HUES6 (cell line): Measurements from ENCODE around the gene ARMH3.

Source experiments
- H3K27ac ChIP-seq: 2 replicates; pipeline ENCODE4 v1.7.0; 2013; ENCODE audit warnings: low read depth, mild to moderate bottlenecking, low read length, inconsistent platforms
- H3K27me3 ChIP-seq: 2 replicates; pipeline ENCODE4 v1.6.1; 2013; ENCODE audit warnings: low read length; ENCODE audit not compliant: control insufficient read depth, insufficient read depth
- H3K36me3 ChIP-seq: 2 replicates; pipeline ENCODE4 v1.6.1; 2013; ENCODE audit warnings: low read length; ENCODE audit not compliant: control insufficient read depth, insufficient read depth
- H3K4me1 ChIP-seq: 2 replicates; pipeline ENCODE4 v1.6.1; 2013; ENCODE audit warnings: low read length; ENCODE audit not compliant: control insufficient read depth, insufficient read depth
- H3K4me3 ChIP-seq: 2 replicates; pipeline ENCODE4 v1.5.1; 2013; ENCODE audit warnings: low read depth, low read length
- H3K9ac ChIP-seq: one replicate; pipeline ENCODE4 v1.6.1; 2013; ENCODE audit warnings: mild to moderate bottlenecking, low read length
- H3K9me3 ChIP-seq: 2 replicates; pipeline ENCODE4 v1.6.1; 2013; ENCODE audit warnings: low read depth, low read length; ENCODE audit not compliant: control insufficient read depth, insufficient read depth

ARMH3 gene

GRCh38 chr10:101938305-101939007, 117.5 kb downstream of the ARMH3 start:
- Histone ChIP-seq H3K27ac (no peak overlapping the region), H3K4me3 (no peak overlapping the region), H3K9ac (no peak overlapping the region), H3K9me3 (no peaks in the 10 kb centered on the region), H3K36me3 (peaks cover 3% of the 10 kb centered on the region; the same call in 1 of the 2 replicates), H3K4me1 (no peaks in the 10 kb centered on the region; the same call in none of the 2 replicates), H3K27me3 (no peaks in the 10 kb centered on the region)

- no peaks in the 10 kb centered on the region for H3K27me3 ChIP-seq
- H3K4me3 ChIP-seq, result no peak overlapping the region
- no peak overlapping the region for H3K27ac ChIP-seq
- no peaks in the 10 kb centered on the region; the same call in none of the 2 replicates for H3K4me1 ChIP-seq
- H3K9me3 ChIP-seq, result no peaks in the 10 kb centered on the region
- peaks cover 3% of the 10 kb centered on the region; the same call in 1 of the 2 replicates for H3K36me3 ChIP-seq
- no peak overlapping the region for H3K9ac ChIP-seq
Observed at GRCh38 chr10:101935431-101935830, 120.5 kb downstream of the ARMH3 start.

- H3K4me3 ChIP-seq, result no peak overlapping the region
- no peak overlapping the region for H3K9ac ChIP-seq
- H3K4me1 ChIP-seq, result no peaks in the 10 kb centered on the region; the same call in none of the 2 replicates
- no peaks in the 10 kb centered on the region for H3K9me3 ChIP-seq
- no peaks in the 10 kb centered on the region for H3K27me3 ChIP-seq
- H3K27ac ChIP-seq, result no peak overlapping the region
- H3K36me3 ChIP-seq, result peaks cover 3% of the 10 kb centered on the region; the same call in 1 of the 2 replicates
Observed at GRCh38 chr10:101934686-101935305, 121.2 kb downstream of the ARMH3 start.

- peaks cover 3% of the 10 kb centered on the region; the same call in 1 of the 2 replicates for H3K36me3 ChIP-seq
- H3K27me3 ChIP-seq, result no peaks in the 10 kb centered on the region
- no peak overlapping the region for H3K4me3 ChIP-seq
- H3K4me1 ChIP-seq, result no peaks in the 10 kb centered on the region; the same call in none of the 2 replicates
- no peak overlapping the region for H3K9ac ChIP-seq
- H3K9me3 ChIP-seq, result no peaks in the 10 kb centered on the region
- H3K27ac ChIP-seq, result no peak overlapping the region
Observed at GRCh38 chr10:101933976-101934375, 122.0 kb downstream of the ARMH3 start.

- H3K9me3 ChIP-seq, result no peaks in the 10 kb centered on the region
- no peak overlapping the region for H3K4me3 ChIP-seq
- H3K36me3 ChIP-seq, result no peaks in the 10 kb centered on the region
- H3K27me3 ChIP-seq, result no peaks in the 10 kb centered on the region
- no peak overlapping the region for H3K9ac ChIP-seq
- no peak overlapping the region for H3K27ac ChIP-seq
- H3K4me1 ChIP-seq, result no peaks in the 10 kb centered on the region; the same call in 1 of the 2 replicates
Observed at GRCh38 chr10:101932183-101932582, 123.8 kb downstream of the ARMH3 start.

GRCh38 chr10:101925027-101925426, 130.9 kb downstream of the ARMH3 start:
- H3K4me3 ChIP-seq, result no peak overlapping the region
- H3K36me3 ChIP-seq, result no peaks in the 10 kb centered on the region
- no peak overlapping the region for H3K9ac ChIP-seq
- H3K9me3 ChIP-seq, result no peaks in the 10 kb centered on the region
- no peaks in the 10 kb centered on the region for H3K27me3 ChIP-seq
- no peak overlapping the region for H3K27ac ChIP-seq
- H3K4me1 ChIP-seq, result no peaks in the 10 kb centered on the region

GRCh38 chr10:101923256-101923655, 132.7 kb downstream of the ARMH3 start:
- H3K36me3 ChIP-seq, result no peaks in the 10 kb centered on the region
- peaks cover 10% of the 10 kb centered on the region for H3K4me1 ChIP-seq
- no peak overlapping the region for H3K27ac ChIP-seq
- no peaks in the 10 kb centered on the region for H3K9me3 ChIP-seq
- no peak overlapping the region for H3K9ac ChIP-seq
- no peak overlapping the region for H3K4me3 ChIP-seq
- H3K27me3 ChIP-seq, result no peaks in the 10 kb centered on the region

- peaks cover 10% of the 10 kb centered on the region for H3K4me1 ChIP-seq
- H3K9ac ChIP-seq, result no peak overlapping the region
- no peaks in the 10 kb centered on the region for H3K9me3 ChIP-seq
- H3K36me3 ChIP-seq, result no peaks in the 10 kb centered on the region
- H3K4me3 ChIP-seq, result no peak overlapping the region
- H3K27ac ChIP-seq, result no peak overlapping the region
- no peaks in the 10 kb centered on the region for H3K27me3 ChIP-seq
Observed at GRCh38 chr10:101922846-101923245, 133.1 kb downstream of the ARMH3 start.

- H3K36me3 ChIP-seq, result no peaks in the 10 kb centered on the region
- H3K27ac ChIP-seq, result no peak overlapping the region
- no peak overlapping the region for H3K4me3 ChIP-seq
- peaks cover 10% of the 10 kb centered on the region for H3K4me1 ChIP-seq
- H3K9ac ChIP-seq, result no peak overlapping the region
- no peaks in the 10 kb centered on the region for H3K9me3 ChIP-seq
- H3K27me3 ChIP-seq, result no peaks in the 10 kb centered on the region
Observed at GRCh38 chr10:101920546-101920945, 135.4 kb downstream of the ARMH3 start.

GRCh38 chr10:101919026-101919770, 136.8 kb downstream of the ARMH3 start:
- Histone ChIP-seq H3K36me3 (no peaks in the 10 kb centered on the region), H3K27ac (no peak overlapping the region; the same call in 1 of the 2 replicates), H3K4me3 (no peak overlapping the region), H3K4me1 (peaks cover 10% of the 10 kb centered on the region), H3K9me3 (no peaks in the 10 kb centered on the region), H3K9ac (no peak overlapping the region), H3K27me3 (no peaks in the 10 kb centered on the region)
